ENCODE measurements around the gene FGFRL1. TPM values are rescaled to one million over a fixed set of nuclear protein-coding genes. Genes with fewer than 3 reads are reported as not detected.

The FGFRL1 gene
- total RNA-seq = 10 to 100 TPM; 17.6 to 23.5 TPM

DNA sequence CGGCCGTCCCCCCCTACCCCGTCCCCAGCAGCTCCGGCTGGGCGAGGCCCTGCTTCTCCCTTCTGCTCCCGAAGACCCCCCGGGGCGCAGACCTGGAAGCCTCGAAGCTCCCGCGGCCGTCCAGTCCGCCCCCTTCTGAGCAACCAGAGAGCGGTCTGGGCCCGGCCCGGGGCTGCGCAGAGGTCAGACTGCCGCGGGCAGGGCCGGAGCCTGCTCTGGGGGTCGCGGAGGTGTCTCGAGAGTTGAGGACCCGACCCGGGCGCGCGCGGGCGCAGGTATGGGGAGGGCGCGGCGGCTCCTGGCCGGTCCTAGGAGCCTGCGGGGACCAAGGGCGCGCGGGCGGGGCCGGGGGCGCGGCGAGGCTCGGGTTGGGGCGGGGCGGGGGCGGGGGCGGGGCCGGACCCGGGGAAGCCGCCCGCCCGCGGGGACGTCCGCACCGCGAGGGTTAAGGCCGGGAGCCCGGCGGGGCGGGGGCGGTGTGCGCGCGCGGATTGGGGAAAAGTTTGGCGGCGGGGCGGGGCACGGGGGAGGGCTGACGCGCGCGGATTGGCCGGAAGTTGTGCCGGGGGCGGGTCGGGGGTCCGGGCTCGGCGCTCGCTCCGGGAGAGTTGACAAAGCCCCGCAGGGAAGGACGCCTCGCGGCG, at the start of gene FGFRL1:
TSS of gene FGFRL1 (plus strand) at position 605 of the 644 bp plus-strand sequence. CDS start 860 bp downstream, outside the sequence.
- Mint-ChIP-seq H3K36me3 (ENCODE audit: low read depth) (no peaks in the 10 kb centered on the region), H3K4me1 (peaks cover 9% of the 10 kb centered on the region), H3K27me3 (peaks cover 26% of the 10 kb centered on the region), H3K27ac (peak within 1 kb of the TSS; percentile 80), H3K9me3 (ENCODE audit: low read depth) (peaks cover 2% of the 10 kb centered on the region), H3K4me3 (peak within 1 kb of the TSS; percentile 75)
- ChIA-PET CTCF (no interaction called here), POLR2A (no interaction called here)
- peak; percentile 97 for DNase-seq
- intact Hi-C loops (cut with DNase I, micrococcal nuclease) = loop anchor here (1.0 to 5.0 kb wide), 7 partner anchors 38 to 1406 kb away; partner anchors contain the start of genes CFAP99 (in 1 of the 2), CTBP1 (in 1 of the 2), DGKQ (in 1 of the 2) and NELFA (in 1 of the 2)
- peak; percentile 59 for ATAC-seq

DNA sequence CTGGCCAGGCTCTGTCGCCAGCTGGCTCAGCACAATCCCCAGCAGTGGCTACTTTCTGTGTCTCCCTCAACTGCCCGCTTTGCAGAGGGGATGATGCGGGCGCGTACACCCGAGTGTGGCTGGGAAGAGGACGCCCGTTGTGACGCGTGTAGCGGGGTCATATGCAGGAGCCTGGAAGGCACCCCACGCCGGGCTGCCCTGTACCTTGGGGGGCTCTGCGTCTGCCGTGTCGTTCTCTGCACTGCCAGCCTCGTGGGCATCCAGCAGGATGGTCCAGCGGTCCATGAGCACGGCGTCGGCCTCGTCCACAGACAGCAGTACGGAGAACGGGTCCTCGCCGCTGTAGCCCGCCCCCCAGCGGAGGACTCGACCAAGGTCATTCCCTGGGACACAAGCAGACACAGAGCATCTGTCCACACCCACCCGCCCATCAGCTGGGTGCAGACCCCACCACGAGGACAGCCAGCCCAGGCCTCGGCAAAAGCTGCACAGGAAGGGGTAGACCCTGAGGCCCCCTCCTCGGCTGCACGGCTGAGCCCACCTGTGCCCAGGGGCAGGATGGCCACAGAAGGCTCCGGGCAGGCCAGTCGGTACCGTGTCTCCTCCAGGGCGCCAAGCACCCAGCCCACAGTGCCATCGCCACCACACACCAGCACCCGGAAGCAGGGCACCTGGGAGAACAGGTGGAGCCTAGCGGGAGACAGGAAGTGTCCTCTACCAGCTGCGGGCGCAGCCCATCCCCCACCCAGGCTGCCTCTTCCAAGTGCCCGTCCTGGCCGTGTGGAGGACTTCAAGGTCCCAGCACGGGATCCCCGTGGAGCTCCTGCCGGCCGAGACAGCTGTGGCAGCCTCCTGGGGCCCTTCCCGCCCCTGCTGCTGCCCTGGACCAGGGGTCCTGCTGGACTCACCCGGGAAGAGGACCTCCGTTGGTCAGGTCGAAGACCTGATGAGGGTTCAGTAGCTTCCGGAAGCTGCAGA, 48.9 kb upstream of the FGFRL1 start:
- CTCF ChIA-PET = interaction anchor here (0.6 to 1.0 kb wide), 3 partner anchors 9 to 1348 kb away, joined by 3 read pairs; no protein-coding TSS in a partner anchor
- Mint-ChIP-seq H3K9me3 (ENCODE audit: low read depth) (no peaks in the 10 kb centered on the region), H3K4me1 (no peaks in the 10 kb centered on the region), H3K27ac (no peak overlapping the region), H3K4me3 (no peak overlapping the region), H3K36me3 (ENCODE audit: low read depth) (peaks cover 3% of the 10 kb centered on the region), H3K27me3 (no peaks in the 10 kb centered on the region)
- DNase-seq (no peak), ATAC-seq (no peak)
- POLR2A ChIA-PET = no interaction called here
- intact Hi-C loops (cut with DNase I, micrococcal nuclease) = no loop called here

GRCh38 chr4:963276-964225, 47.9 kb upstream of the FGFRL1 start:
- DNase-seq (no peak), ATAC-seq (no peak)
- H3K4me1 Mint-ChIP-seq = no peaks in the 10 kb centered on the region
- CTCF ChIA-PET = interaction anchor here (0.6 to 1.0 kb wide), 3 partner anchors 8 to 1347 kb away, joined by 3 read pairs; no protein-coding TSS in a partner anchor
- intact Hi-C loops (cut with DNase I, micrococcal nuclease) = no loop called here
- POLR2A ChIA-PET = no interaction called here
- no peak overlapping the region for H3K27ac Mint-ChIP-seq
- peaks cover 3% of the 10 kb centered on the region for H3K36me3 Mint-ChIP-seq (ENCODE audit: low read depth)
- no peaks in the 10 kb centered on the region for H3K9me3 Mint-ChIP-seq (ENCODE audit: low read depth)
- no peak overlapping the region for H3K4me3 Mint-ChIP-seq
- no peaks in the 10 kb centered on the region for H3K27me3 Mint-ChIP-seq

DNA sequence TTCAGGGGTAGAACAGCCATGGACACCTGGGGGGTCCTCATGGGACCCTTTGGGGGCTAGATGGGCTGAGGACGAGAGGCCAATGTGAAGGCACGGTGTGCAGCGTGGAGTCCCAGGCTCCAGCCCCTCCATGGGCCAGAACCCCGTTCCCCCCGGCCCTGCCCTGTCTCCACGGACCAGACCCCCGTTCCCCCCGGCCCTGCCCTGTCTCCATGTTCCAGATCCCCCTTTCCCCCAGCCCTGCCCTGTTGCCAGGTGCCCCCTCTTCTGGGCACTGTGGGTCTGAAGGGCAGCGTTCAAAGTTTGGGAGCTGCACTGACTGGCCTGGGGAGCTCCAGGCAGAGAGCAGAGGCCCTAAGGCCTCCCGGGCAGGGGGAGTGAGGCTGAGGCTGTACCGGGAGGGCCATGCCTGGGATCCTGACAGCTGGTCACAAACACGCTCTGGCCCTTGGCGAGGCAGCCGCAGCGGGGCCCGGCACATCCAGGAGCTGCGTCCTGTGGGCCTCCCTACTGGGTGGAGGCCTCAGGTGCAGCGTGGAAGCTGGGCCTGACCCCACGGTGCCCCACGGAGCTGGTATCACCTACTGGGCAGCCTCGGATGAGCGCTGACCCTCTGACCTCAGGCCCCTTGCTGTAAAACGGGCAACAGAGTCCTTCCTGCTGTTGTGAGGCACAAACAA, 46.9 kb upstream of the FGFRL1 start:
- ChIA-PET CTCF (no interaction called here), POLR2A (no interaction called here)
- intact Hi-C loops (cut with DNase I, micrococcal nuclease) = no loop called here
- ATAC-seq (no peak), DNase-seq (no peak)
- Mint-ChIP-seq H3K27ac (no peak overlapping the region), H3K27me3 (no peaks in the 10 kb centered on the region), H3K4me1 (no peaks in the 10 kb centered on the region), H3K9me3 (ENCODE audit: low read depth) (no peaks in the 10 kb centered on the region), H3K4me3 (no peak overlapping the region), H3K36me3 (ENCODE audit: low read depth) (peaks cover 3% of the 10 kb centered on the region)

DNA sequence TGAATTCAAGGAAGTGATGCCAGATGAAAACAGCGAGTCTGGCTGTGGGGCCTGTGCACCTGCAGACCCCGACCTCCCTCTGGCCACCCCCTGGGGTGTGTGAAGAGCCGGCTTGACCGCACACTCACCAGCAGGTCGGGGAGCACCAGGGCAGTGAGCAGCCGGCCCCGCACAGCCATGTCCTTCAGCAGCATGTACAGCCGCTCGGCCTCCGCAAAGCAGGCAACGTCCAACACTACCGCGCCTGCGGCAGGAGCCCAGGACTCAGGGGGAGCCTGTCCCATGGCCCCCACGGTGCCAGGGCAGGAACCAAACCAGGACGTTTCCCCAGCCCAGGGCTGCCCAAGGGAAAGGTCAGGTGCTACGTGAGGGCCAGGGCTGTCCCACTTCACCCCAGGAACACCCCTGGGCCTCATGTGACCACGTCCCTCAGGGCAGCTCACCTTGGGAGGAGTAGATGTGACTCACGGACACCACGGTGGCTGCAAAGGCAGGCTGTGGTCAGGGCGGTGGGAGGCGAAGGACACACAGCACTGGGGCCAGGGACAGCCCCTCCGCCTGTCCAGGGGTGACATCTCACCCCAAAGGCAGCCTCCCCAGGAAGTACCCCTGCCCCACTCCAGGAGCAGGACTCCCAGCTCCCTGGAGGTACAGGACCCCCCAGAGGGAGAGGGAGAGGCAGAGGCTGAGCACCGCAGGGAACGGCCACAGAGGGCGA, 46.2 kb upstream of the FGFRL1 start:
- intact Hi-C loops (cut with DNase I, micrococcal nuclease) = no loop called here
- Mint-ChIP-seq H3K4me3 (no peak overlapping the region), H3K27ac (no peak overlapping the region), H3K36me3 (ENCODE audit: low read depth) (peaks cover 3% of the 10 kb centered on the region), H3K9me3 (ENCODE audit: low read depth) (no peaks in the 10 kb centered on the region), H3K27me3 (no peaks in the 10 kb centered on the region), H3K4me1 (no peaks in the 10 kb centered on the region)
- CTCF ChIA-PET = no interaction called here
- no peak for DNase-seq
- no peak for ATAC-seq
- POLR2A ChIA-PET = no interaction called here

- DNase-seq (no peak), ATAC-seq (no peak)
- Mint-ChIP-seq H3K4me3 (no peak overlapping the region), H3K27me3 (no peaks in the 10 kb centered on the region), H3K36me3 (ENCODE audit: low read depth) (peaks cover 3% of the 10 kb centered on the region), H3K27ac (no peak overlapping the region), H3K9me3 (ENCODE audit: low read depth) (no peaks in the 10 kb centered on the region), H3K4me1 (peaks cover 3% of the 10 kb centered on the region)
- CTCF ChIA-PET = no interaction called here
- POLR2A ChIA-PET = no interaction called here
- intact Hi-C loops (cut with DNase I, micrococcal nuclease) = no loop called here
Observed at GRCh38 chr4:965766-966134, 45.7 kb upstream of the FGFRL1 start.

DNA sequence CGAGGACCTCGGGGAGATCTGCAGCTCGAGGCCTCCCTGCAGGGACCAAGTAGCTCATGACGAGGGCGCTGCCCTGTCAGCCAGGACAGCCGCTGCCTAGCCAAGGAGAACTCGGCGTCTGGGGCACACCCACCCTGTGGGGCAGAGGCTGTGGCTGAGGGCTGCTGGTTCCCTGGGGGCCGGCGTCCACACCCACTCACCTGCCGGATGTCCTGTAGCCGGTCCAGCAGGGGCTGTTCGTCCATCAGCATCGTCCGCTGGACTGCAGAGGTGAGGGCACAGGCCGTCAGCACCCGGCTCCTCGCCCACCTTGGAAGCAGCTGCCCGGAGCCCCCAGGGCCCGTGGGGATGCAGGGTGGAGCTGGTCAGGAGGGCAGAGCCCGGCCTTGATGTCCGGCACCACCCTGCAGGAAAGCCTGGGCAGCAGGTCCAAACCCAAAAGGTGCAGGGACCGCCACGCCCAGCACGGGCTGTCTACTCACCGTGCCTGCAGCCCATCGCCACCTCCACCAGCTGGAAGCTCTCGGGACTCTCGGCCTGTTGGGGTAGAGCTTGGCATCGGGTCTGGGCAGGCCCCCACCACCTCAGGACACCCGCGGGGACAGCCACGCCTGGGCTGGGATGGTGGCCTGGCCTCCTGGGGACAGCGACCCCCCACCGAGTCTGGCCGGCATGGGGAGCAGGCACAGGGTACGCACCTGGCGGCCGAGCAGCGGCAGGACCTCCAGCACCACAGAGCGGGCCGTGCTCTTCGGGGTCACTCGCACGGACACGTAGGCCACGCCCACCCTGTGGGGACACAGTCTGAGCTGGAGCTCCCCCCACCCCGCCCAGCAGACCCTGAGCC, 44.9 kb upstream of the FGFRL1 start:
- POLR2A ChIA-PET = no interaction called here
- intact Hi-C loops (cut with DNase I, micrococcal nuclease) = no loop called here
- CTCF ChIA-PET = interaction anchor here (0.6 kb wide), 1 partner anchor 135 kb away, joined by 3 read pairs; no protein-coding TSS in a partner anchor
- Mint-ChIP-seq H3K36me3 (ENCODE audit: low read depth) (peaks cover 3% of the 10 kb centered on the region), H3K4me1 (peaks cover 6% of the 10 kb centered on the region), H3K9me3 (ENCODE audit: low read depth) (no peaks in the 10 kb centered on the region), H3K4me3 (no peak overlapping the region), H3K27ac (no peak overlapping the region), H3K27me3 (no peaks in the 10 kb centered on the region)
- no peak for ATAC-seq
- DNase-seq = no peak

DNA sequence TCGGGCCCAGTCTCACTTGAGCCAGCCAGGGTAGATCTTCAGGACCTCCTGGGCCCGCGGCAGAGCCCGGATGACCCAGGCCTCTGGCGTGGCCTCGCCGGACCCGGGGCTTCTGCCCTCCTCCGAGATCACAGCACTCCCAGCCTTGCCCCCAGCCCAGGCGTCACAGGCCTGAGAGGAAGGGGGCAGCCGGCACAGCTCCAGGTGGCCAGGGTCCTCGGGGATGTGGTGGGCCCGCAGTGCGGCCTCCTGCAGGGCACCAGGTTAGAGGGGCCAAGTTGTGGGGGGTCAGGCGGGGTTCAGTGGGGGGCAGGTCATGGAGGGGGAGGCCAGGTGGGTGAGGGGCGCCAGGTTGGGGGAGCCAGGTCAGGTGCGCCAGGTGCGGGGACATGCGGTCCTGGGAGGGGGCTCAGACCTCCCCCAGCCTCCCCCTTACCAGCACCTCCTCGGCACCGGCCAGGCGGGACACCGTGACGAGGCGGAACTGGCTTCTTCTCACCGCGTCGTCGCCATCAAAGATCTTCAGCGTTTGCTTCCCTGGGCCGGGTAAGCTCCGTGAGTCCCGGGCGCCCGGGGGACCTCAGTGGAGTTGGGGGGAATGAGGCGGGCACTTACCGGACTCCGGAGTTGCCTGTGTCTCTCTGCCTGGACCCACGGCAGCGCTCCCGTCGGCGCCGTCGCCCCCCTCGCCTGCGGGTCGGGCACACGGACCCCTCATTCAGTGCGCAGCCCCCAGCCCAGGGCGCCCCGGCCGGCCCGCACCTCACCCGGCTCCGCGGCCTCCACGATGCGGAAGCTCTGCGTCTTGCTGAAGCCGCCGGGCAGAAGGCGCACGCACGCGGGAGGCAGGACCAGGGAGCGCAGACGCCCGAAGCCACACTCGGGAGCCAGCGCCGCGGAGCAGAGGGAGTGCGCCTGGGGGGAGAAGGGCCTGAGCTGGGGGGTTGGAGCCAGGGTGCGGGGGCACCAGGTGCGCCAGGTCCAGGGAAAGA, 44.0 kb upstream of the FGFRL1 start:
- Mint-ChIP-seq H3K9me3 (ENCODE audit: low read depth) (no peaks in the 10 kb centered on the region), H3K27ac (no peak overlapping the region), H3K36me3 (ENCODE audit: low read depth) (peaks cover 2% of the 10 kb centered on the region), H3K4me3 (no peak overlapping the region), H3K4me1 (peaks cover 6% of the 10 kb centered on the region), H3K27me3 (no peaks in the 10 kb centered on the region)
- ATAC-seq (no peak), DNase-seq (no peak)
- intact Hi-C loops (cut with DNase I, micrococcal nuclease) = no loop called here
- POLR2A ChIA-PET = no interaction called here
- CTCF ChIA-PET = interaction anchor here (0.6 kb wide), 1 partner anchor 136 kb away, joined by 3 read pairs; no protein-coding TSS in a partner anchor

DNA sequence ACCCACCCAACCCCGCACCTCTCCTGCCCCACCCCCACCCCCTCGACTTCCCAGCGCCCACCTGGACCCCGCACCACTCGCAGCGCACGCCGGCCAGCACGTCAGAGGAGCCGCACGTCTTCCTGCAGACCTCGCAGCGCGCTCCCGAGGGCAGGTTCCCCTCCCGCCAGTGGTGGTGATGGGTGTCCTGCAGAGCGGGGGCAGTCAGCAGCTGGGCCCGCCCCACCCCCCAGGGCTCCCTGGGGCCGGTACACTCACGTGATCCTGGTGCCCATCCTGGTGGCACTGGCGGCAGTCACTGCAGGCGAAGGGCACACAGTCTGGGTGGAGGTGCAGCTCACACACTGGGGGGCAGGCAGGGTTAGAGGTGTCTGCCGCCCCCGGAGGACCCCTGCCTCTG, 43.2 kb upstream of the FGFRL1 start:
- POLR2A ChIA-PET = no interaction called here
- no peak overlapping the region for H3K4me3 Mint-ChIP-seq

More for the DNA sequence above, 43.2 kb upstream of the FGFRL1 start:
- ATAC-seq (no peak), DNase-seq (no peak)
- Mint-ChIP-seq H3K36me3 (ENCODE audit: low read depth) (peaks cover 2% of the 10 kb centered on the region), H3K27me3 (no peaks in the 10 kb centered on the region), H3K4me1 (peaks cover 6% of the 10 kb centered on the region), H3K27ac (no peak overlapping the region), H3K9me3 (ENCODE audit: low read depth) (no peaks in the 10 kb centered on the region)
- intact Hi-C loops (cut with DNase I, micrococcal nuclease) = no loop called here
- CTCF ChIA-PET = no interaction called here

Data from activated CD4-positive, alpha-beta T cell treated with anti-CD3 and anti-CD28 coated beads for 36 hours (primary cell).